RPMI7951 (cell line): ENCODE data around the gene GOSR2. TPM values are rescaled to one million over a fixed set of nuclear protein-coding genes. Genes with fewer than 3 reads are reported as not detected.

Experiments
- DNase-seq: peaks from one replicate; pipeline ENCODE4 v3.0.0-alpha.2; 2012; ENCODE audit warnings: low read depth
- total RNA-seq: library from RNA; depleted of rRNA; stranded (reverse); fragments of >200 nt; shearing (Covaris generic); gene quantifications from 2 replicates; pipeline ENCODE4 v1.2.3, GENCODE V29; 2014; rRNA removed

The GOSR2 gene
- 27.0 and 29.3 TPM in 2 replicates for total RNA-seq

- DNase-seq = peak; percentile 83
Measured at GRCh38 chr17:46922804-46923635, at the start of gene GOSR2. TSS of gene GOSR2 (plus strand) at chr17:46923160. CDS start at chr17:46923193, 33 bp downstream.

- no peak for DNase-seq
Measured at GRCh38 chr17:46873941-46874645, 48.9 kb upstream of the GOSR2 start.

GRCh38 chr17:46874906-46875305, 48.1 kb upstream of the GOSR2 start:
- DNase-seq = no peak

- no peak for DNase-seq
Measured at GRCh38 chr17:46875849-46876352, 47.1 kb upstream of the GOSR2 start.

- DNase-seq = no peak
Measured at GRCh38 chr17:46876353-46876887, 46.5 kb upstream of the GOSR2 start.

- DNase-seq = no peak
Measured at GRCh38 chr17:46876926-46877325, 46.0 kb upstream of the GOSR2 start.

GRCh38 chr17:46877466-46877865, 45.5 kb upstream of the GOSR2 start:
- no peak for DNase-seq

GRCh38 chr17:46878055-46878454, 44.9 kb upstream of the GOSR2 start:
- no peak for DNase-seq

GRCh38 chr17:46879101-46879500, 43.9 kb upstream of the GOSR2 start:
- no peak for DNase-seq

- DNase-seq = no peak
Measured at GRCh38 chr17:46881015-46881414, 41.9 kb upstream of the GOSR2 start.

GRCh38 chr17:46882666-46883065, 40.3 kb upstream of the GOSR2 start:
- DNase-seq = no peak

- DNase-seq = no peak
Measured at GRCh38 chr17:46883871-46884520, 39.0 kb upstream of the GOSR2 start.

GRCh38 chr17:46884552-46884951, 38.4 kb upstream of the GOSR2 start:
- DNase-seq = no peak

GRCh38 chr17:46885415-46886309, 37.3 kb upstream of the GOSR2 start:
- DNase-seq = no peak

GRCh38 chr17:46886310-46886663, 36.7 kb upstream of the GOSR2 start:
- DNase-seq = no peak

GRCh38 chr17:46887717-46888116, 35.2 kb upstream of the GOSR2 start:
- no peak for DNase-seq

- no peak for DNase-seq
Measured at GRCh38 chr17:46888727-46889126, 34.2 kb upstream of the GOSR2 start.

GRCh38 chr17:46889519-46889918, 33.4 kb upstream of the GOSR2 start:
- no peak for DNase-seq

GRCh38 chr17:46889992-46890564, 32.9 kb upstream of the GOSR2 start:
- no peak for DNase-seq

- DNase-seq = no peak
Measured at GRCh38 chr17:46890638-46891037, 32.3 kb upstream of the GOSR2 start.

GRCh38 chr17:46892192-46892703, 30.7 kb upstream of the GOSR2 start:
- DNase-seq = no peak
